Stimulated activated CD4-positive, alpha-beta T cell treated with anti-CD3 and anti-CD28 coated beads, TNF-alpha, amount 100 ng/mL, for 48 hours (primary cell): ENCODE results near the gene NUDT1.

Experiments
- DNase-seq, 3 donors: peaks; one replicate each; pipeline ENCODE4 v3.0.0-alpha.2; 2020; ENCODE audit warnings: low read depth in 3 of 3

The NUDT1 gene

GRCh38 chr7:2224491-2224928 is 17.5 kb upstream of the NUDT1 start:
- no peak for DNase-seq

- no peak for DNase-seq
Measured at GRCh38 chr7:2224934-2225333, 17.1 kb upstream of the NUDT1 start.

- no peak for DNase-seq
Measured at GRCh38 chr7:2225336-2225735, 16.7 kb upstream of the NUDT1 start.

- DNase-seq: no peak
Measured at GRCh38 chr7:2225830-2226229, 16.2 kb upstream of the NUDT1 start.

GRCh38 chr7:2227699-2228098 is 14.3 kb upstream of the NUDT1 start:
- DNase-seq: no peak

GRCh38 chr7:2228921-2229320 is 13.1 kb upstream of the NUDT1 start:
- no peak for DNase-seq

GRCh38 chr7:2229467-2229866 is 12.6 kb upstream of the NUDT1 start:
- DNase-seq: no peak

- no peak for DNase-seq
Measured at GRCh38 chr7:2230226-2230625, 11.8 kb upstream of the NUDT1 start.

GRCh38 chr7:2230882-2231281 is 11.1 kb upstream of the NUDT1 start:
- DNase-seq: no peak

GRCh38 chr7:2231992-2232765 is 9.8 kb upstream of the NUDT1 start:
- peak in 1 of 3 donors; percentile 14 for DNase-seq

GRCh38 chr7:2232766-2233520 is 9.1 kb upstream of the NUDT1 start, which contains the start of gene MAD1L1:
TSS of gene MAD1L1 (minus strand) at chr7:2232945. CDS start at chr7:2230133, 2,812 bp downstream.
- peak; percentile 74 to 86 (median 79) for DNase-seq

GRCh38 chr7:2233926-2234325 is 8.1 kb upstream of the NUDT1 start:
- no peak for DNase-seq

GRCh38 chr7:2237109-2237602 is 4.9 kb upstream of the NUDT1 start:
- no peak for DNase-seq

- no peak for DNase-seq
Measured at GRCh38 chr7:2239242-2239641, 2.8 kb upstream of the NUDT1 start.

GRCh38 chr7:2242541-2243429 is 759 bp downstream of the NUDT1 start:
- peak in 1 of 3 donors; percentile 23 for DNase-seq

- no peak for DNase-seq
Measured at GRCh38 chr7:2243458-2243857, 1.4 kb downstream of the NUDT1 start.

GRCh38 chr7:2244404-2244995 is 2.5 kb downstream of the NUDT1 start:
- DNase-seq: no peak

GRCh38 chr7:2245883-2246675 is 4.1 kb downstream of the NUDT1 start:
- no peak for DNase-seq

GRCh38 chr7:2247141-2247995 is 5.3 kb downstream of the NUDT1 start:
- DNase-seq: peak in 1 of 3 donors; percentile 27
